AG04449 (cell line): ENCODE results near the gene TINAG.
A peak's percentile ranks its signal among the peaks of the same experiment; 100 is the strongest.

Source experiments
- CTCF ChIA-PET: fragments of 350-600 bp; formaldehyde crosslinking; extraction: SDS; loops from one replicate; lab custom pipeline; 2021; ENCODE audit warnings: antibody characterized with exemption; lab: Yijun Ruan, JAX
- POLR2A ChIA-PET: fragments of 400-600, 350-600 bp; formaldehyde crosslinking; extraction: SDS; loops from one replicate; lab custom pipeline; 2020; ENCODE audit warnings: antibody characterized with exemption, inconsistent platforms; lab: Yijun Ruan, JAX
- DNase-seq: peaks from one replicate; pipeline ENCODE4 v3.0.0-alpha.2; 2010; ENCODE audit warnings: low read depth, low spot score
- H3K4me3 ChIP-seq: 2 replicates; pipeline ENCODE4 v1.5.1; 2011; ENCODE audit warnings: low read depth, mild to moderate bottlenecking, control low read depth, low read length
- TF ChIP-seq, protein P1 (sequence below): IDR thresholded peaks from one replicate; pipeline ENCODE4 v1.5.1; 2011; ENCODE audit warnings: mild to moderate bottlenecking, moderate library complexity, low read length, control low read depth, inconsistent platforms; ENCODE audit not compliant: insufficient read depth; ENCODE audit errors: missing control alignments

Gene TINAG

DNA sequence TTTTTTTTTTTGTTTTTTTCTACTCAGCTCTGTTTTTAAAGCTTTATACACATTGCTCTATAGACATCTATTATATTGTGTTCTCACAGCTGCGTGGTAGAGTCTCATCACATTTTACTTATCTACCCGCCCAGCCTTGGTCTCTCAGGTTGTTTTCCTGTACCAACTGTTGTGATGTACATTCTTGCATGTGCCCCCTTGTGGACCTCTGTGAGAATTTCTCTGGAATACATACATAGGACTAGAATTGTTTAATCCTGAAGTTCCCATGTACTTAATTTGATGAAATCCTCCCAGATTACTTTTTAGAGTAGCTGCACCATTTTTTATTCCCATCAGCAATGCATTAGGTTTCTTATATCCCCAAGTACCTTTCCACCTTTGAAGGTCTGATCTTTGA, 40.4 kb upstream of the TINAG start:
- CTCF ChIA-PET = interaction anchor here (0.7 to 4.3 kb wide), 12 partner anchors 9 to 285 kb away, joined by 3 to 34 read pairs (median 3); no protein-coding TSS in a partner anchor
- POLR2A ChIA-PET = no interaction called here
- no peak for DNase-seq
- no peak overlapping the region for H3K4me3 ChIP-seq
- TF ChIP-seq, protein P1, sequence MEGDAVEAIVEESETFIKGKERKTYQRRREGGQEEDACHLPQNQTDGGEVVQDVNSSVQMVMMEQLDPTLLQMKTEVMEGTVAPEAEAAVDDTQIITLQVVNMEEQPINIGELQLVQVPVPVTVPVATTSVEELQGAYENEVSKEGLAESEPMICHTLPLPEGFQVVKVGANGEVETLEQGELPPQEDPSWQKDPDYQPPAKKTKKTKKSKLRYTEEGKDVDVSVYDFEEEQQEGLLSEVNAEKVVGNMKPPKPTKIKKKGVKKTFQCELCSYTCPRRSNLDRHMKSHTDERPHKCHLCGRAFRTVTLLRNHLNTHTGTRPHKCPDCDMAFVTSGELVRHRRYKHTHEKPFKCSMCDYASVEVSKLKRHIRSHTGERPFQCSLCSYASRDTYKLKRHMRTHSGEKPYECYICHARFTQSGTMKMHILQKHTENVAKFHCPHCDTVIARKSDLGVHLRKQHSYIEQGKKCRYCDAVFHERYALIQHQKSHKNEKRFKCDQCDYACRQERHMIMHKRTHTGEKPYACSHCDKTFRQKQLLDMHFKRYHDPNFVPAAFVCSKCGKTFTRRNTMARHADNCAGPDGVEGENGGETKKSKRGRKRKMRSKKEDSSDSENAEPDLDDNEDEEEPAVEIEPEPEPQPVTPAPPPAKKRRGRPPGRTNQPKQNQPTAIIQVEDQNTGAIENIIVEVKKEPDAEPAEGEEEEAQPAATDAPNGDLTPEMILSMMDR = peak; percentile 52

DNA sequence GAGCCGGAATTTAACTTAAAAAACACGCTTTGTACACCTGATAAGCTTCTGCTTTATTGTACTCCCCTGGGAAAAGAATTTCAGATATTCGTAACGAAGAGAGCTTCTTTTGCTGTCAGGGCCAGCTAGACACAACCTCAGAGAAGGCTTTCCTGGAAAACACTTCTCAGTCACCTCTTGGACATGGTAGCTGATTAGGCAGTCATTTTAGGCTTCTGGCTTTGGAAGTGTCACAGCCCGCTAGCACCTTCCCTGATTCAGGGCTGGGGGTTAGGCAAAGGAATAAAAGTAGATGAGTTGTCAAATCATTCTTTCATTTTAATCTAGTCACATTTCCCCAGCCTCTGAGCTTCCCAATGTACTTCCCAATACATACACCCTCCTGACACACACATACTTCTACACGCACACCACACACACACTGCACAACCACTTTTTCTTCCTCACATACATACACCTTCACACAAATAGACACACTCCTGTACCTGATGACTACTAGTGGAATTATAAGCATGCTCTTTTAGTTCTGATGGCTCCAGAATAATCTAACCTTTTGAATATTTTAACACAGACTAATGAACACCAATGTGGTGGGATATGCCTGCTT, 34.9 kb upstream of the TINAG start:
- no peak overlapping the region for H3K4me3 ChIP-seq
- POLR2A ChIA-PET = no interaction called here
- no peak for DNase-seq
- CTCF ChIA-PET = interaction anchor here (1.8 to 4.9 kb wide), 3 partner anchors 9 to 287 kb away, joined by 5 to 27 read pairs (median 18); no protein-coding TSS in a partner anchor
- TF ChIP-seq, protein P1 = no peak

DNA sequence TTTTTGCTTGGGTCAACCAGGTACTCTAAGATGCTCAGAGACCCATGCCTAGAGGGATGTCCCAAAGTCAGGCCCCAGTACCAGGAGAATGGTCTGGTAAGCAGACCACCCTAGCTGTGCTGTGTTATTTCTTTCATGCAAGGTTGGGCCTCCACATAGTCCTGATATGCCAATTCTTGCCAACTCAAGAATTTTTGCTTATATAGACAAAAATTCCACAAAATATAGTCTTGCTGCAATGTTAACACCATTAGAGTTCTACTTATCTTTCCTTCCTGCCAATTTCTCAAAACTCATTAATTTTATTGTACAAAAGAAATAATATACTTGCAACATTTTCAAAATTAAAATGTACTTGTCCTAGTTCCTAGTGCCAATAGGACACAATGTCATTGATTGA, 33.9 kb upstream of the TINAG start:
- POLR2A ChIA-PET = no interaction called here
- H3K4me3 ChIP-seq = no peak overlapping the region
- TF ChIP-seq, protein P1 = no peak
- CTCF ChIA-PET = interaction anchor here (4.7 to 4.9 kb wide), 2 partner anchors 30 to 288 kb away, joined by 18 to 27 read pairs; no protein-coding TSS in a partner anchor
- DNase-seq = no peak

DNA sequence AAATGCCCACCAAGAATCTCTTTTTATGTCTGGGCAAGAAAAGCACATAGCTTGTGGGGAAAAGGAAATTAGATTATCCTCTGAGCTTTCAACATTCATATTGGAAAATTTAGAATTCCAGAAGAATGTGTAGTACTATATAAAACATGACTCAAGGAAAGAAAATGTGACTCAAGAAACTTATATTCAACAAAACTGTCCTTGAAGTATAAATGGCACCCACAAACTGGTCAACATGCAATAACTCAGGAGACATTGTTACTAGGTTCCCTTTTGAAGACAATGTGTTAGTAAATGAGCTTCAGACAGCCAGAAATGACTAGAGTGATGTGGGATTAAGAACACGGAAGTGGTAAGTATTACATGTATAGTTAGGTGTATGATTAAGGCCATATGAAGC, 26.1 kb upstream of the TINAG start:
- no peak overlapping the region for H3K4me3 ChIP-seq
- TF ChIP-seq, protein P1 = no peak
- POLR2A ChIA-PET = interaction anchor here (0.7 kb wide), 1 partner anchor 9 kb away, joined by 3 read pairs; no protein-coding TSS in a partner anchor
- peak; percentile 58 for DNase-seq
- CTCF ChIA-PET = interaction anchor here (0.9 kb wide), 1 partner anchor 14 kb away, joined by 3 read pairs; no protein-coding TSS in a partner anchor

DNA sequence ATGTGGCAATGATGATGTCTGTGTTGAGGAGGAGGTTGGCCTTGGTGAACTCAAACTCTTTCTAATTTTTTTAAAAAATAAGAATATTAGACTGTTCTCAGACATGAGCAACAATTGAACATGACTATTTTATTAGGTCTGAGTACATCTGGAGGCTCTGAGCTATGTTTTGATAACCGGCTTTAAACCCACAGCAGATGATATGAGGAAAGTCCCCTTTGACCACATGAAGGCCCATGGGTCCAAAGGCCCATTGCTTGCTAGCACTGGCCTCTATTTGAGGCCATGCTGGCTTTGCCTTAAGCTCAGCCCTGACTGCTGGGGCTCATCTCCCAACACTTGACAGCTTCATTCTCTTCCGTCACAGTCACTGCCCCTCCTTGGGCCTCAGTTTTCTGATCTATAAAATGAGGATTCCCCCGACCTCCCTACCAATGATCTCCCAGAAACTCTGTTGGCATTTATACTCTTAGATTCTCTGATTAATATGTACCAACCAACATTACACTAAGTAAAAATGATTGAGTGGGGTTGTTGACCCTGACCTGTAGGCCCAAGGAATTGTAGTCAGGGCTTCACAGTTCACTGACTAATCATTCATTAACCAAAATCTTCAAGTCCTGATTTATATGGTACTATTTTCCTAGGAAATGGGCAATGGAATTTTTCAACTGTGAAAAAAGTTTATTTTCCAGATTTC, 23.9 kb upstream of the TINAG start:
- H3K4me3 ChIP-seq = no peak overlapping the region
- CTCF ChIA-PET = interaction anchor here (0.7 kb wide), 1 partner anchor 39 kb away, joined by 3 read pairs; no protein-coding TSS in a partner anchor
- no peak for DNase-seq
- TF ChIP-seq, protein P1 = no peak
- POLR2A ChIA-PET = no interaction called here

DNA sequence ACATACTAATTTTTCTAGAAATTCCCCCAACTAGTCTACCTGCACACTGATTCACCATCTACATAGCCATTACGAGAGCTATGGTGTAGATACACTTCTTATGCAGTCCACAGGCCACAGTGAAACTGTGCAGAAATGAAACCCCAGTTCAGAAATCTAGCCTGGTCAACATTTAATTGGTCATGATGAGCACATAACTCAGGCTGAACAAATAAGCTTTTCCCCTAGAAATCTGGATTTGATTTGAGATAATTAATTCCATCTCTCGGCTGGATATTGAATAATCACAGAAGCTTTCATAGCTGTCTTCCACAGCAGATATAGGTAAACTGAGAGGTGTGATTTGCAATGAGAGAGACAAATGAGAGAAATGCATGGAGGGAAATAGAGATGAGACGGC, 22.6 kb upstream of the TINAG start:
- TF ChIP-seq, protein P1 = no peak
- POLR2A ChIA-PET = interaction anchor here (1.5 kb wide), 1 partner anchor 13 kb away, joined by 5 read pairs; no protein-coding TSS in a partner anchor
- no peak overlapping the region for H3K4me3 ChIP-seq
- CTCF ChIA-PET = interaction anchor here (1.2 to 2.6 kb wide), 4 partner anchors 11 to 300 kb away, joined by 3 to 18 read pairs (median 6); no protein-coding TSS in a partner anchor
- DNase-seq = no peak
